IPS-20b (cell line): ENCODE measurements around the gene BABAM2.
"Not testable (repeated sequence)": the region's sequence is repeated elsewhere in the genome, so short reads cannot be mapped to it uniquely, and the experiment has no call there.

ENCODE experiments used
- H3K27ac ChIP-seq: one replicate; pipeline ENCODE4 v1.5.1; 2013; ENCODE audit warnings: low read length
- H3K27me3 ChIP-seq: 2 replicates; pipeline ENCODE4 v1.6.1; 2013; ENCODE audit warnings: mild to moderate bottlenecking, low read length, inconsistent platforms; ENCODE audit not compliant: insufficient read depth
- H3K36me3 ChIP-seq: 2 replicates; pipeline ENCODE4 v1.6.1; 2013; ENCODE audit warnings: low read depth, mild to moderate bottlenecking, inconsistent platforms, low read length, moderate library complexity; ENCODE audit not compliant: insufficient read depth
- H3K4me1 ChIP-seq: 2 replicates; pipeline ENCODE4 v1.6.1; 2013; ENCODE audit warnings: mild to moderate bottlenecking, control low read depth, inconsistent platforms, low read length, moderate library complexity; ENCODE audit not compliant: insufficient read depth
- H3K4me3 ChIP-seq: 2 replicates; pipeline ENCODE4 v1.5.1; 2013; ENCODE audit warnings: mild to moderate bottlenecking, low read length, inconsistent platforms
- H3K9ac ChIP-seq: 2 replicates; pipeline ENCODE4 v1.6.1; 2013; ENCODE audit warnings: low read depth, mild to moderate bottlenecking, inconsistent platforms, low read length, moderate library complexity
- H3K9me3 ChIP-seq: 2 replicates; pipeline ENCODE4 v1.6.1; 2013; ENCODE audit warnings: mild to moderate bottlenecking, low read depth, low read length, inconsistent platforms; ENCODE audit not compliant: insufficient read depth

The BABAM2 gene

GRCh38 chr2:27857417-27858172 lies 32.9 kb upstream of the BABAM2 start:
- no peaks in the 10 kb centered on the region for H3K36me3 ChIP-seq
- H3K9ac ChIP-seq, result no peak overlapping the region
- H3K4me1 ChIP-seq, result no peaks in the 10 kb centered on the region
- no peak overlapping the region for H3K27ac ChIP-seq
- H3K9me3 ChIP-seq, result peaks cover 17% of the 10 kb centered on the region
- no peak overlapping the region for H3K4me3 ChIP-seq
- peaks cover 4% of the 10 kb centered on the region; the same call in 1 of the 2 replicates for H3K27me3 ChIP-seq

GRCh38 chr2:27860111-27860510 lies 30.4 kb upstream of the BABAM2 start:
- H3K27ac ChIP-seq, result no peak overlapping the region
- H3K36me3 ChIP-seq, result no peaks in the 10 kb centered on the region

GRCh38 chr2:27863146-27863545 lies 27.4 kb upstream of the BABAM2 start:
- Histone ChIP-seq H3K4me1 (no peaks in the 10 kb centered on the region), H3K9me3 (no peaks in the 10 kb centered on the region; the same call in 1 of the 2 replicates), H3K27me3 (peaks cover 32% of the 10 kb centered on the region), H3K36me3 (no peaks in the 10 kb centered on the region), H3K4me3 (no peak overlapping the region), H3K9ac (no peak overlapping the region), H3K27ac (no peak overlapping the region)

More at GRCh38 chr2:27860111-27860510, 30.4 kb upstream of the BABAM2 start:
- Histone ChIP-seq H3K27me3 (peaks cover 19% of the 10 kb centered on the region), H3K4me1 (no peaks in the 10 kb centered on the region), H3K9ac (no peak overlapping the region), H3K9me3 (peaks cover 13% of the 10 kb centered on the region), H3K4me3 (no peak overlapping the region)

- H3K36me3 ChIP-seq, result not testable (repeated sequence)
Observed at GRCh38 chr2:27863955-27864354, 26.6 kb upstream of the BABAM2 start.

GRCh38 chr2:27866237-27866636 lies 24.3 kb upstream of the BABAM2 start:
- Histone ChIP-seq H3K9ac (no peak overlapping the region), H3K36me3 (no peaks in the 10 kb centered on the region), H3K4me3 (no peak overlapping the region), H3K9me3 (no peaks in the 10 kb centered on the region), H3K27ac (no peak overlapping the region), H3K27me3 (peaks cover 29% of the 10 kb centered on the region), H3K4me1 (no peaks in the 10 kb centered on the region)

More at GRCh38 chr2:27863955-27864354, 26.6 kb upstream of the BABAM2 start:
- H3K9ac ChIP-seq, H3K4me1 ChIP-seq, H3K9me3 ChIP-seq, H3K4me3 ChIP-seq, H3K27ac ChIP-seq: not testable (repeated sequence)
- peaks cover 32% of the 10 kb centered on the region for H3K27me3 ChIP-seq

GRCh38 chr2:27869763-27870162 lies 20.8 kb upstream of the BABAM2 start:
- Histone ChIP-seq H3K27me3 (peaks cover 13% of the 10 kb centered on the region; the same call in 1 of the 2 replicates), H3K9ac (no peak overlapping the region), H3K4me1 (no peaks in the 10 kb centered on the region), H3K36me3 (no peaks in the 10 kb centered on the region), H3K9me3 (no peaks in the 10 kb centered on the region), H3K4me3 (no peak overlapping the region), H3K27ac (no peak overlapping the region)

- Histone ChIP-seq H3K36me3 (no peaks in the 10 kb centered on the region), H3K9ac (no peak overlapping the region), H3K27ac (no peak overlapping the region), H3K9me3 (no peaks in the 10 kb centered on the region; the same call in 1 of the 2 replicates), H3K27me3 (peaks cover 11% of the 10 kb centered on the region; the same call in 1 of the 2 replicates), H3K4me3 (no peak overlapping the region), H3K4me1 (no peaks in the 10 kb centered on the region)
Observed at GRCh38 chr2:27870724-27871123, 19.8 kb upstream of the BABAM2 start.

GRCh38 chr2:27871802-27872201 lies 18.7 kb upstream of the BABAM2 start:
- H3K9ac ChIP-seq, result no peak overlapping the region
- H3K36me3 ChIP-seq, result no peaks in the 10 kb centered on the region
- peaks cover under 1% of the 10 kb centered on the region; the same call in 1 of the 2 replicates for H3K27me3 ChIP-seq
- H3K4me3 ChIP-seq, result no peak overlapping the region
- H3K9me3 ChIP-seq, result no peaks in the 10 kb centered on the region; the same call in 1 of the 2 replicates
- no peak overlapping the region for H3K27ac ChIP-seq
- H3K4me1 ChIP-seq, result no peaks in the 10 kb centered on the region

- Histone ChIP-seq H3K27ac (no peak overlapping the region), H3K27me3 (no peaks in the 10 kb centered on the region), H3K9ac (no peak overlapping the region), H3K9me3 (no peaks in the 10 kb centered on the region; the same call in 1 of the 2 replicates), H3K4me1 (no peaks in the 10 kb centered on the region), H3K36me3 (no peaks in the 10 kb centered on the region), H3K4me3 (no peak overlapping the region)
Observed at GRCh38 chr2:27873091-27873490, 17.4 kb upstream of the BABAM2 start.

- H3K4me3 ChIP-seq, result no peak overlapping the region
- no peak overlapping the region for H3K27ac ChIP-seq
- H3K9ac ChIP-seq, result no peak overlapping the region
- no peaks in the 10 kb centered on the region; the same call in 1 of the 2 replicates for H3K9me3 ChIP-seq
- H3K36me3 ChIP-seq, result no peaks in the 10 kb centered on the region
- no peaks in the 10 kb centered on the region for H3K4me1 ChIP-seq
- H3K27me3 ChIP-seq, result no peaks in the 10 kb centered on the region
Observed at GRCh38 chr2:27875089-27875881, 15.2 kb upstream of the BABAM2 start.

GRCh38 chr2:27878825-27879224 lies 11.7 kb upstream of the BABAM2 start:
- Histone ChIP-seq H3K36me3 (no peaks in the 10 kb centered on the region), H3K4me3 (no peak overlapping the region), H3K9me3 (no peaks in the 10 kb centered on the region; the same call in 1 of the 2 replicates), H3K4me1 (no peaks in the 10 kb centered on the region), H3K27me3 (no peaks in the 10 kb centered on the region), H3K27ac (no peak overlapping the region), H3K9ac (no peak overlapping the region)
